ENCODE data around the gene MRPL9. TPM values are rescaled to one million over a fixed set of nuclear protein-coding genes. Genes with fewer than 3 reads are reported as not detected.
"Not testable (repeated sequence)": the region's sequence is repeated elsewhere in the genome, so short reads cannot be mapped to it uniquely, and the experiment has no call there.

The MRPL9 gene
- total and polyA plus RNA-seq, 7 experiments from 2014 or later: 77.0 to 168 (median 115) TPM

GRCh38 chr1:151741516-151741915, 21.8 kb downstream of the MRPL9 start:
- peaks cover 0 to 12% (median 9%) of the 10 kb centered on the region in 3 experiments for H3K9me3 ChIP-seq (ENCODE audit: control insufficient read depth in 2 of 3, low read length in 3 of 3)
- CTCF ChIA-PET: no interaction called here
- H3K4me1 ChIP-seq (ENCODE audit: control insufficient read depth in 2 of 2, insufficient read depth in 2 of 2, low read length in 2 of 2): no peaks in the 10 kb centered on the region
- H3K27ac ChIP-seq (ENCODE audit: low read depth, low read length): no peak overlapping the region
- no peak overlapping the region for H3K4me3 ChIP-seq (ENCODE audit: low read length)
- no peaks in the 10 kb centered on the region for H3K27me3 ChIP-seq (ENCODE audit: control insufficient read depth in 2 of 2, insufficient read depth in 2 of 2, low read length in 2 of 2)
- intact Hi-C loops (cut with micrococcal nuclease): no loop called here
- Mint-ChIP-seq H3K27me3 (peaks cover 0 to 35% (median 0%) of the 10 kb centered on the region in 5 donors), H3K4me1 (peaks cover 0 to 6% (median 0%) of the 10 kb centered on the region in 7 donors), H3K9me3 (peaks cover 0 to 21% (median 10%) of the 10 kb centered on the region in 11 donors), H3K36me3 (peaks cover 0 to 6% (median 6%) of the 10 kb centered on the region in 5 donors), H3K27ac (no peak overlapping the region), H3K4me3 (no peak overlapping the region)
- DNase-seq (no peak), ATAC-seq (no peak)
- no peaks in the 10 kb centered on the region for H3K36me3 ChIP-seq (ENCODE audit: control insufficient read depth in 2 of 3, insufficient read depth in 3 of 3, low read length in 3 of 3)
- POLR2A ChIA-PET: interaction anchor here (0.6 kb wide), 1 partner anchor 1386 kb away, joined by 3 read pairs; no protein-coding TSS in a partner anchor

- H3K27ac ChIP-seq (ENCODE audit: low read depth, low read length): no peak overlapping the region
- DNase-seq (no peak), ATAC-seq (no peak)
- peaks cover 0 to 10% (median 0%) of the 10 kb centered on the region in 7 donors for H3K4me1 Mint-ChIP-seq
- H3K4me3 ChIP-seq (ENCODE audit: low read length): no peak overlapping the region
- POLR2A ChIA-PET: no interaction called here
- H3K9me3 ChIP-seq (ENCODE audit: control insufficient read depth in 2 of 3, low read length in 3 of 3): peaks cover 0 to 12% (median 9%) of the 10 kb centered on the region in 3 experiments
- CTCF ChIA-PET: no interaction called here
- peaks cover 0 to 25% (median 0%) of the 10 kb centered on the region in 5 donors for H3K27me3 Mint-ChIP-seq
- H3K36me3 Mint-ChIP-seq: peaks cover 0 to 6% (median 6%) of the 10 kb centered on the region in 5 donors
- no peaks in the 10 kb centered on the region for H3K4me1 ChIP-seq (ENCODE audit: control insufficient read depth in 2 of 2, insufficient read depth in 2 of 2, low read length in 2 of 2)
- no peak overlapping the region for H3K27ac Mint-ChIP-seq
- H3K36me3 ChIP-seq (ENCODE audit: control insufficient read depth in 2 of 3, insufficient read depth in 3 of 3, low read length in 3 of 3): no peaks in the 10 kb centered on the region
- no peak overlapping the region for H3K4me3 Mint-ChIP-seq
- H3K9me3 Mint-ChIP-seq: peaks cover 0 to 23% (median 11%) of the 10 kb centered on the region in 11 donors
- intact Hi-C loops (cut with micrococcal nuclease): no loop called here
- H3K27me3 ChIP-seq (ENCODE audit: control insufficient read depth in 2 of 2, insufficient read depth in 2 of 2, low read length in 2 of 2): no peaks in the 10 kb centered on the region
These were observed 23.5 kb downstream of the MRPL9 start for GRCh38 chr1:151739590-151740355.

- H3K27me3 ChIP-seq (ENCODE audit: control insufficient read depth in 2 of 2, insufficient read depth in 2 of 2, low read length in 2 of 2): no peaks in the 10 kb centered on the region
- peaks cover 0 to 6% (median 6%) of the 10 kb centered on the region in 5 donors for H3K36me3 Mint-ChIP-seq
- peaks cover 0 to 14% (median 3%) of the 10 kb centered on the region in 5 donors for H3K27me3 Mint-ChIP-seq
- intact Hi-C loops (cut with micrococcal nuclease): no loop called here
- ATAC-seq (no peak), DNase-seq (no peak)
- peaks cover 0 to 23% (median 11%) of the 10 kb centered on the region in 11 donors for H3K9me3 Mint-ChIP-seq
- ChIA-PET POLR2A (no interaction called here), CTCF (interaction anchor here (1.4 kb wide), 1 partner anchor 9 kb away, joined by 3 read pairs; no protein-coding TSS in a partner anchor)
- no peak overlapping the region for H3K4me3 Mint-ChIP-seq
- peaks cover 0 to 12% (median 9%) of the 10 kb centered on the region in 3 experiments for H3K9me3 ChIP-seq (ENCODE audit: control insufficient read depth in 2 of 3, low read length in 3 of 3)
- H3K36me3 ChIP-seq (ENCODE audit: control insufficient read depth in 2 of 3, insufficient read depth in 3 of 3, low read length in 3 of 3): no peaks in the 10 kb centered on the region
- no peaks in the 10 kb centered on the region for H3K4me1 ChIP-seq (ENCODE audit: control insufficient read depth in 2 of 2, insufficient read depth in 2 of 2, low read length in 2 of 2)
- no peak overlapping the region for H3K4me3 ChIP-seq (ENCODE audit: low read length)
- no peak overlapping the region for H3K27ac Mint-ChIP-seq
- H3K27ac ChIP-seq (ENCODE audit: low read depth, low read length): no peak overlapping the region
- peaks cover 0 to 10% (median 0%) of the 10 kb centered on the region in 7 donors for H3K4me1 Mint-ChIP-seq
These were observed 25.8 kb downstream of the MRPL9 start for GRCh38 chr1:151737479-151737878.

GRCh38 chr1:151737026-151737425, 26.3 kb downstream of the MRPL9 start:
- no peaks in the 10 kb centered on the region for H3K27me3 ChIP-seq (ENCODE audit: control insufficient read depth in 2 of 2, insufficient read depth in 2 of 2, low read length in 2 of 2)
- H3K36me3 Mint-ChIP-seq: peaks cover 0 to 6% (median 6%) of the 10 kb centered on the region in 5 donors
- no peak overlapping the region for H3K4me3 Mint-ChIP-seq
- peaks cover 0 to 12% (median 9%) of the 10 kb centered on the region in 3 experiments for H3K9me3 ChIP-seq (ENCODE audit: control insufficient read depth in 2 of 3, low read length in 3 of 3)
- H3K36me3 ChIP-seq (ENCODE audit: control insufficient read depth in 2 of 3, insufficient read depth in 3 of 3, low read length in 3 of 3): no peaks in the 10 kb centered on the region
- H3K27me3 Mint-ChIP-seq: peaks cover 0 to 17% (median 6%) of the 10 kb centered on the region in 5 donors
- POLR2A ChIA-PET: no interaction called here
- no peak overlapping the region for H3K4me3 ChIP-seq (ENCODE audit: low read length)
- H3K9me3 Mint-ChIP-seq: peaks cover 0 to 23% (median 11%) of the 10 kb centered on the region in 11 donors
- CTCF ChIA-PET: interaction anchor here (1.4 kb wide), 1 partner anchor 10 kb away, joined by 3 read pairs; no protein-coding TSS in a partner anchor
- intact Hi-C loops (cut with micrococcal nuclease): no loop called here
- H3K27ac ChIP-seq (ENCODE audit: low read depth, low read length): no peak overlapping the region
- H3K27ac Mint-ChIP-seq: peak overlapping the region in 1 of 9 donors; percentile 0
- H3K4me1 Mint-ChIP-seq: peaks cover 0 to 10% (median 0%) of the 10 kb centered on the region in 7 donors
- ATAC-seq: no peak
- no peak for DNase-seq
- no peaks in the 10 kb centered on the region for H3K4me1 ChIP-seq (ENCODE audit: control insufficient read depth in 2 of 2, insufficient read depth in 2 of 2, low read length in 2 of 2)

DNA sequence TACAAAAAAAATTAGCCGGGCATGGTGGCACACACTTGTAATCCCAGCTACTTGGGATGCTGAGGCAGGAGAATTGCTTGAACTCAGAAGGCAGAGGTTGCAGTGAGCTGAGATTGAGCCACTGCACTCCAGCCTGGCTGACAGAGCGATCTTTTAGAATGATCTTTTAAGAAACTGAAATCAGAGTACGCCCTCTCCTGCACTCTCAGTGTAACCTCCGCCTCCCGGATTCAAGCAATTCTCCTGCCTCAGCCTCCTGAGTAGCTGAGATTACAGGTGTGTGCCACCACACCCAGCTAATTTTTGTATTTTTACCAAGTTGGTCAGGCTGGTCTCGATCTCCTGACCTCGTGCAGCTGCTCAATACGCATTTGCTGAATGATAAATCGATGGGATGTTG, 29.3 kb downstream of the MRPL9 start:
- ATAC-seq: not testable (repeated sequence)

GRCh38 chr1:151733126-151733525, 30.2 kb downstream of the MRPL9 start:
- H3K9me3 ChIP-seq (ENCODE audit: control insufficient read depth in 2 of 3, low read length in 3 of 3): peaks cover 0 to 11% (median 9%) of the 10 kb centered on the region in 3 experiments
- H3K27me3 Mint-ChIP-seq: peaks cover 22 to 41% (median 24%) of the 10 kb centered on the region in 5 donors
- peaks cover 0 to 4% (median 0%) of the 10 kb centered on the region in 7 donors for H3K4me1 Mint-ChIP-seq
- peaks cover 0 to 18% (median 8%) of the 10 kb centered on the region in 11 donors for H3K9me3 Mint-ChIP-seq
- ATAC-seq (no peak), DNase-seq (no peak)
- no peak overlapping the region for H3K27ac Mint-ChIP-seq
- ChIA-PET POLR2A (no interaction called here), CTCF (interaction anchor here (0.5 to 3.2 kb wide), 3 partner anchors 139 to 210 kb away, joined by 3 to 22 read pairs (median 3); no protein-coding TSS in a partner anchor)
- H3K4me3 Mint-ChIP-seq: no peak overlapping the region
- peaks cover 0 to 12% (median 5%) of the 10 kb centered on the region in 5 donors for H3K36me3 Mint-ChIP-seq
- H3K27me3 ChIP-seq (ENCODE audit: control insufficient read depth in 2 of 2, insufficient read depth in 2 of 2, low read length in 2 of 2): no peaks in the 10 kb centered on the region
- no peaks in the 10 kb centered on the region for H3K4me1 ChIP-seq (ENCODE audit: control insufficient read depth in 2 of 2, insufficient read depth in 2 of 2, low read length in 2 of 2)
- H3K4me3 ChIP-seq (ENCODE audit: low read length): no peak overlapping the region
- no peak overlapping the region for H3K27ac ChIP-seq (ENCODE audit: low read depth, low read length)
- intact Hi-C loops (cut with micrococcal nuclease): no loop called here
- no peaks in the 10 kb centered on the region for H3K36me3 ChIP-seq (ENCODE audit: control insufficient read depth in 2 of 3, insufficient read depth in 3 of 3, low read length in 3 of 3)

More for the DNA sequence above, 29.3 kb downstream of the MRPL9 start:
- H3K27me3 ChIP-seq (ENCODE audit: control insufficient read depth in 2 of 2, insufficient read depth in 2 of 2, low read length in 2 of 2); H3K4me3 ChIP-seq (ENCODE audit: low read length); H3K36me3 ChIP-seq (ENCODE audit: control insufficient read depth in 2 of 3, insufficient read depth in 3 of 3, low read length in 3 of 3); H3K4me1 Mint-ChIP-seq; intact Hi-C loops (cut with micrococcal nuclease); DNase-seq; H3K27ac Mint-ChIP-seq; H3K4me1 ChIP-seq (ENCODE audit: control insufficient read depth in 2 of 2, insufficient read depth in 2 of 2, low read length in 2 of 2); POLR2A ChIA-PET; H3K27ac ChIP-seq (ENCODE audit: low read depth, low read length): not testable (repeated sequence)
- Mint-ChIP-seq H3K27me3 (peaks cover 16 to 37% (median 18%) of the 10 kb centered on the region in 5 donors), H3K36me3 (peaks cover 0 to 12% (median 6%) of the 10 kb centered on the region in 5 donors), H3K9me3 (peaks cover 0 to 23% (median 11%) of the 10 kb centered on the region in 11 donors), H3K4me3 (peak overlapping the region in 1 of 10 donors; percentile 16)
- CTCF ChIA-PET: interaction anchor here (0.8 to 3.2 kb wide), 10 partner anchors 13 to 290 kb away, joined by 3 to 22 read pairs (median 4); partner anchors contain the start of gene RIIAD1
- H3K9me3 ChIP-seq (ENCODE audit: control insufficient read depth in 2 of 3, low read length in 3 of 3): peaks cover 0 to 12% (median 9%) of the 10 kb centered on the region in 3 experiments

All from naive thymus-derived CD4-positive, alpha-beta T cell (primary cell).